ENCODE measurements around the gene NRP1.

DNA sequence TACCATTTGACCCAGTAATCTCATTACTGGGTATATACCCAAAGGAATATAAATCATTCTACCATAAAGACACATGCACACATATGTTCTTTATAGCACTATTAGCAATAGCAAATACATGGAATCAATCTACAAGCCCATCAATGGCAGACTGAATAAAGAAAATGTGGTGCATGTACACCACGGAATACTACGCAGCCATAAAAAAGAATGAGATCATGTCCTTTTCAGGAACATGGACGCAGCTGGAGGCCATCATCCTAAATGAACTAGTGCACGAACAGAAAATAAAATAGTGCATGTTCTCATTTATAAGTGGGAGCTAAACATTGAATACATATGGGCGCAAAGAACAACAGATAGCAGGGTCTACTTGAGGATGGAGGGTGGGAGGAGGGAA is 26.6 kb downstream of the NRP1 start:
- TF ChIP-seq, protein P1, sequence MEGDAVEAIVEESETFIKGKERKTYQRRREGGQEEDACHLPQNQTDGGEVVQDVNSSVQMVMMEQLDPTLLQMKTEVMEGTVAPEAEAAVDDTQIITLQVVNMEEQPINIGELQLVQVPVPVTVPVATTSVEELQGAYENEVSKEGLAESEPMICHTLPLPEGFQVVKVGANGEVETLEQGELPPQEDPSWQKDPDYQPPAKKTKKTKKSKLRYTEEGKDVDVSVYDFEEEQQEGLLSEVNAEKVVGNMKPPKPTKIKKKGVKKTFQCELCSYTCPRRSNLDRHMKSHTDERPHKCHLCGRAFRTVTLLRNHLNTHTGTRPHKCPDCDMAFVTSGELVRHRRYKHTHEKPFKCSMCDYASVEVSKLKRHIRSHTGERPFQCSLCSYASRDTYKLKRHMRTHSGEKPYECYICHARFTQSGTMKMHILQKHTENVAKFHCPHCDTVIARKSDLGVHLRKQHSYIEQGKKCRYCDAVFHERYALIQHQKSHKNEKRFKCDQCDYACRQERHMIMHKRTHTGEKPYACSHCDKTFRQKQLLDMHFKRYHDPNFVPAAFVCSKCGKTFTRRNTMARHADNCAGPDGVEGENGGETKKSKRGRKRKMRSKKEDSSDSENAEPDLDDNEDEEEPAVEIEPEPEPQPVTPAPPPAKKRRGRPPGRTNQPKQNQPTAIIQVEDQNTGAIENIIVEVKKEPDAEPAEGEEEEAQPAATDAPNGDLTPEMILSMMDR (IDR thresholded peaks at IDR 0.05) = no peak
- TF ChIP-seq POLR2A (IDR thresholded peaks at IDR 0.05) (no peak), EP300 (IDR thresholded peaks at IDR 0.05) (no peak)
